GM19043 (cell line): ENCODE data around the gene F10.

ENCODE experiments used
- ATAC-seq: cut with Tn5 transposase; IDR thresholded peaks from one replicate; pipeline ENCODE4 v1.9.1; 2021; ENCODE audit warnings: low read depth; ENCODE audit not compliant: unreplicated experiment

The F10 gene

DNA sequence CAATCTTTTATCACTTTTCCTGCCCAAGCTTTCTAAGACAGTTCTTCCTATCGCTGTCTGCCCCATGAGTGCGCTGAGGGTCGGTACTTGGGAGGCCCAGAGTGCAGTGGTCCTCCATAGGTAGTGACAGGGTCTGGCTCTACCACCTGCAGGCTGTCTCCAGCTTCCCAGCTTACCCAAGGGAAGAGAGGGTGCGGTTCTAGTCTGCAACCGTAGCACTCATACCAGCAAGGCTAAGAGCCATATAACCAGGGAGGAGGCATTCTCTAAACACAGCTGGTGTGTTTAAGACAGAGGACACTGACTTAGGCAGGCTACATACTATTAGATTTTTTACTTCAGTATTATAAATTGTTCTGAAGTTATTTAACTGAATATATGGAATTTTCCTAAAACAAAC, 44.1 kb downstream of the F10 start:
- no peak for ATAC-seq

- no peak for ATAC-seq
Measured at GRCh38 chr13:113167155-113167554, 44.6 kb downstream of the F10 start.

- no peak for ATAC-seq
Measured at GRCh38 chr13:113167575-113167974, 45.0 kb downstream of the F10 start.

DNA sequence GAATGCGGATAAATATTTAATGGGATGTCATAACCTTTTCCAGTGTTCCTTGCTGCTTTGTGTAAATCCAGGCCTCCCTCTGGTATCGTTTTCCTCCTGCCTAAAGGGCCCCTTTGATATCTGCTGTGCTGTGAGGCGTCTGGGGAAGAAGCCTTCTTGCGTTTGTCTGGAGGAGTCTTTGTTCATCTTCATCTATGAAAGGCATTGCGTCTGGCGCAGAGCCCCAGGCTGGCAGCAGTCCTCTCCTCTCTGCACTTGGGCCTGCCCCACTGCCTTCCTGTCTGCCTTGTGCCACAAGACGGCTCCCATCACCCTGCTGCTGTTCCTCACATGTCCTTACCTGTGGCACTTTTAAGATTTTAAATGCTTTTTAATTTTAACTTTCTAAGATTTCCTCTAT, 45.6 kb downstream of the F10 start:
- no peak for ATAC-seq

DNA sequence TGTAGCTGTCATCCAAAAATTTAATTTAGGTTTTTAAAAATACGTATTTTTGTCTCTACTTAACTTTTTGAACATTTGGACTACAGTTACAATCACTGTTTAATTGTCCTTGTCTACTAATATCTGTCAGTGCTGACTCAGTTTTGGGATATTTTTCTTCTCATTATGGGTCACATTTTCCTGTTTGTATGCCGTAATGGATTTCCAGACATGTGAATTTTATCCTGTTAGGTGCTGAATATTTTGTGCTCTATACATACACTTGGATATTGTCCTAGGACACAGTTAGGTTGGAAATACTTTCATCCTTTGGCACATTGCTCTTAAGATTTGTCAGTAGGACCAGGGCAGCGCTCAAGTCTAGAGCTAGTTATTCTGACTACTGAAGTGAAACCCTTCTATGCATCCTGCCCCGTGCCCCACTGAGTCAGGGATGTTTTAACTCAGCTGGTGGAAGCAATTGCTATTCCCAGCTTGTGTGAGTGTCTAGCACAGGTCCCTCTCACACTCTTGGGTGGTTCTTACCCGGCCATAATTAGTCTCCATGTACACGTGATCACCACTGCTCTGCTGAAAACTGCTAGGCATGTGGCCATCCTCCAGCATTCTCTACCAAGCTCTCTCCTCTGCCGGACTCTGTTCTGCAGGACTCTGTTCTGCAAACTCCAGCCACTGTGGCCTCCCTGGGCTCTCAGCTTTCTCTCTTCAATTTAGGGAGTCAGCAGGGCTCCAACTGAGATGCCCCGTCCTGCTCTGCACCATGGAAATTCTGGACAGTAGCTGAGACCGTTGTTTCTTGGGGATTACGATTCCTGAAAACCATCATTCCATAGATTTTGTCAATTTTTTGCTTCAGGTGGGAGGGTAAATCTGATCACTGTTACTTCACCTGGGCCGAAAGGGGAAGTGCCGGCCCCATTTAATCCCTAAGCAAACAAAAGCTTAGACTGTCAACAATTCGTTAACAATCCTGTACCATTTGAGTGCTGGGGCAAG, 47.0 kb downstream of the F10 start:
- no peak for ATAC-seq

DNA sequence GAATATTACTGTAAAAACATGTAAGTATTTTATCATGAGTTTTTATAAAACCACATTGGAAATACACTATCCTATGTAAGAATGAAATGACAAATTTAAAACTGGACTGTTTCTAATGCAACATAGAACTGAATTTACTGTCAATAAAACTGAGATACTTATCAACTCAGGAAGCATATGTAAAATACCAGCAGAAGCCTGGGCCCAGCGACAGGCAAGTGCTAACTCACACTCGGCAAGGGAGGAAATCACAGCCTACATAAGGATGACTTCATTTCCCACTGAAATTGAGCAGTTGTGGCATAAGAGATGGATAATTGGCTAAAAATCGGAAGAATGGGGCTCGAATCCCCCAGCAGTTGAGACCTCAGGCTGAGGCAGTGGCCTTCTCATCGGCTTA, 47.9 kb downstream of the F10 start:
- ATAC-seq, result no peak

DNA sequence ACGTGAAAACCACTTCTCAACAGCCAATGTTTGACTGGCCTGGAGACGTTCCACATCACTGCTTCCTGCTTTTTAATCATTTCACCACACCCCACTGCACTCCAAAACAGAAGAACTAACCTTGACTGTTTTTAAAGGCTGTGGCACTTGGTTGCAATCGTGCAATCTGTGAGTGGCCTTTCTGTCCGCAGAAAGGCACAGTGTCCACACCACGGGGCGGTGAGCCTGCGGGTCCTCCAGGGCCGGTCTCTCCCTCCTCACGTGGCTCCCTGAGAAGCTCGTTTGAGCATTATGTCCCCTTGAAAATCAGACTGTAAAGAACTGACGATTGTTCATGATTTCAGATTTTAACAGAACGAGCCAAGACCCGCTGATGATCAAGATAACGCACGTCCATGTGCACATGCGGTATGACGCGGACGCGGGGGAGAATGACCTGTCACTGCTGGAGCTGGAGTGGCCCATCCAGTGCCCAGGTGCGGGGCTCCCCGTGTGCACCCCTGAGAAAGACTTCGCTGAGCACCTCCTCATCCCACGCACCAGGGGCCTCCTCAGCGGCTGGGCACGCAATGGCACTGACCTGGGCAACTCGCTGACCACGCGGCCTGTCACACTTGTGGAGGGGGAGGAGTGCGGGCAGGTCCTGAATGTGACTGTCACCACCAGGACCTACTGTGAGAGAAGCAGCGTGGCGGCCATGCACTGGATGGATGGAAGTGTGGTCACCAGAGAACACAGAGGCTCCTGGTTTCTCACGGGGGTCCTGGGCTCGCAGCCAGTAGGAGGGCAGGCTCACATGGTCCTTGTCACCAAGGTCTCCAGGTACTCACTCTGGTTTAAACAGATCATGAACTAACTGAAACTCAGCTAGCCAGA, 48.9 kb downstream of the F10 start:
- ATAC-seq, result no peak

DNA sequence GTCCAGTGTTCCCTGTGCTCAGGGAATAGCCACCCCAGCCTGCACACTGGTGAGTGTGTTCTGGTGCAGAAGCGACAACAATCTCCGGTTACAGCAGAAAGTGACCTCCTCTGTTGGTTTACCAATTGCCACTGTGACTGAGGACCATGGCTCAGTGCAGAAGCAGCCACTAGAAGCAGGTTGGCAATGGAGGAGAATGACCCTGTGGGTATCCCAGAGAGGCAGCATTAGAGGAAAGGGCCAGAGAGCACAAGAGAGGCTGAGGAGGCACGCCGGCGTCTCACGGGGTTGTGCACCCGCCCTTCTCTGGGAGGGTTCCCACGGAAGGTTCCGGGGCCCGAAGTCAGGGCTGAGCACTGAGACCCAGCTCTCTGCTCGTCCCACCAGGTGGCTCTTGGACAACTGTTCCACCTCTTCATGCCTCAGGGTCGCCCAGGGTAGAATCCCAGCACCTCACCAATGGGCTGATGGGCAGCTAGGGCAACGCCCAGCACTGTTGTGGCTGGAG, 49.9 kb downstream of the F10 start:
- ATAC-seq, result no peak

GRCh38 chr13:113176280-113176679, 53.7 kb downstream of the F10 start:
- ATAC-seq, result no peak

- no peak for ATAC-seq
Measured at GRCh38 chr13:113176822-113177221, 54.2 kb downstream of the F10 start.

- no peak for ATAC-seq
Measured at GRCh38 chr13:113178070-113178895, 55.7 kb downstream of the F10 start.

- no peak for ATAC-seq
Measured at GRCh38 chr13:113178896-113179167, 56.2 kb downstream of the F10 start.

DNA sequence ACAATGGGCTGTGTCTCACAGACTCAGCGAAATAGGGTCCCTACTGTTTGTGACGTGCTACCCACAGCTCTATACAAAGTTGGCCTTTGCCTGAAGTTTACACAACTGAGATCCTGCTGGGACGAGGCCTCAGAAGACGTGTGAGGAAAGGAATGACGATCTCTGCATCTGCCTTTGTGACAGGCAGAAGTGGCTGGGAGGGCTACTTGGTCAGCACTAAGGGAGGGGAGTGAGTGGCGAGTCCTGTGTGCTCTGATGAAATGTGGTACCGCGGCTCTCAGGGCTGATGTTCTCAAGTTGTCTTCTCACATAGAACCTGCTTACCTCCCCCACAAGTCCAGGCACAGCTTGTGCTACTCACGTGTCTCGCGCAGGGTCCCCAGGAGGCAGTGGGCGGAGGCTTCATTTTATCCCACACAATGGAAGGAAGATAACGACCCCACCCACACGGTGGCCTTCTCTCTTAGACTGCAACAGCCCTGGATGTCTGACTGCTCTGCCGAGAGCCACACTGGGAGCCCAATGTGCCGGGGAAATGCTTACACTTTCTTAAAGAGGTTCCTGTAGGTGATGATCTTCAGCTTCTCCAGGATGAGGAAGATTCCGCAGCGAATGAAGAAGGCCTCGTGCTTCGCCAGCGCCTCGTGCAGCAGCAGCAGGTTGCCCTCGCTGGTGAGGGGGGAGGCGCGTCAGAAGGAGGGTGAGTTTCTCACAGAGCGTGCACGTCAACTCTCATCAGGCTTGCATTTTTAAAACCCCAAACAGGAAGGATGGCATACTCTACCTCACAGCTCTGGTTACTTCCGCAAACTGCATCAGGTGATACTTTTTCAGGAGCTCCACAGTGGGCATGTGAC, 57.0 kb downstream of the F10 start:
- no peak for ATAC-seq

GRCh38 chr13:113182046-113182445, 59.4 kb downstream of the F10 start:
- ATAC-seq, result no peak

- ATAC-seq, result no peak
Measured at GRCh38 chr13:113183450-113184129, 61.0 kb downstream of the F10 start.

GRCh38 chr13:113184568-113185440, 62.2 kb downstream of the F10 start:
- no peak for ATAC-seq

DNA sequence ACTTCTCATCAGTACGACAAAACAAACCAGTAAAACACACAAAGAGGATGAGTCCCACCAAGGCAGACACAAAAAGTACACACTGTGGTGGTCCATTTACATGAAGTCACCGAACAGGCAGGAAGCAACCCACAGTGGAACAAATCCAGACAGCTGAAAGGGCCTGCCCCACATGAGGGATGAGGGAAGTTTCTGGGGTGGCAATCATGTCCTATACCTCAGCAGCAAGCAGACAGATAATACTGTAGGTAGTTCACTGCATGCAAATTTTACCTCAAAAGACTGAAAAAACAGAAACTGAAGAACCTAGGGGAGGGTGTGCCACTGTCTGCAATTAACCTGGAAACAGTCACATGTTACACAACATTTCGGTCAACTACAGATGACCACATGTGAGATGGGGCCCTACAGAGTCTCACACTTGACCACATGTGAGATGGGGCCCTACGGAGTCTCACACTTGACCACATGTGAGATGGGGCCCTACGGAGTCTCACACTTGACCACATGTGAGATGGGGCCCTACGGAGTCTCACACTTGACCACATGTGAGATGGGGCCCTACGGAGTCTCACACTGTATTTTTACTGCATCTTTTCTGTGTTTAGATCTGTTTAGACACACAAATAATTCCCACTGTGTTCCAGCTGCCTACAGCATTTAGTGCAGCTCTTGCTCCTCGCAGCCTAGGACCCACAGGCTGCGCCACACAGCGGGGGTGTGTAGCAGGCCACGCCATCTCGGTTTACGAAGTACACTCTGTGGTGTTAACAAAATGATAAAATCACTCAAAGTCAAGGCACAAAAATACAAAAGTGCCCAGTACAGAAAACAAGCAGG, 63.7 kb downstream of the F10 start:
- peak; percentile 88 for ATAC-seq
